CD4-positive, CD25-positive, alpha-beta regulatory T cell (primary cell): ENCODE results near the gene RSL24D1. TPM values are rescaled to one million over a fixed set of nuclear protein-coding genes. Genes with fewer than 3 reads are reported as not detected.

Experiments
- ATAC-seq, 2 donors: fragments of 150-1000 bp; cut with Tn5 transposase; one replicate each; pipeline ENCODE4 v1.10.0; 2021; ENCODE audit warnings: low read depth in 2 of 2, moderate number of reproducible peaks in 2 of 2, moderate library complexity in 1 of 2
- DNase-seq, 3 donors: peaks; one replicate each; pipeline versions ENCODE4 v3.0.0 to v3.0.0-alpha.2; 2012 to 2022; ENCODE audit warnings: mixed read lengths in 1 of 3
- H3K27ac ChIP-seq: one replicate; pipeline ENCODE4 v1.7.0; 2013; ENCODE audit warnings: mild to moderate bottlenecking, low read length; ENCODE audit not compliant: insufficient read depth, poor library complexity, severe bottlenecking
- H3K27me3 ChIP-seq: one replicate; pipeline ENCODE4 v1.7.0; 2013; ENCODE audit warnings: low read length; ENCODE audit not compliant: control insufficient read depth, insufficient read depth
- H3K36me3 ChIP-seq: one replicate; pipeline ENCODE4 v1.7.0; 2013; ENCODE audit warnings: mild to moderate bottlenecking, low read length, moderate library complexity; ENCODE audit not compliant: control insufficient read depth, insufficient read depth
- H3K4me1 ChIP-seq: 2 replicates; pipeline ENCODE4 v1.7.0; 2013; ENCODE audit warnings: mild to moderate bottlenecking, low read length; ENCODE audit not compliant: insufficient read depth, control insufficient read depth, poor library complexity, severe bottlenecking
- H3K4me3 ChIP-seq: one replicate; pipeline ENCODE4 v1.7.0; 2013; ENCODE audit warnings: low read depth, mild to moderate bottlenecking, low read length, moderate library complexity
- H3K9me3 ChIP-seq, 2 experiments: 1 replicate in 1 of 2; 2 replicates in 1 of 2; pipeline ENCODE4 v1.7.0; 2013; ENCODE audit warnings: low read length in 2 of 2, mild to moderate bottlenecking in 1 of 2, moderate library complexity in 1 of 2; ENCODE audit not compliant: control insufficient read depth in 2 of 2
- H3K27ac Mint-ChIP-seq, 3 donors: one replicate each; pipeline ENCODE4 v1.8.0; 2020 to 2022; ENCODE audit warnings: mild to moderate bottlenecking in 3 of 3, mixed read lengths in 3 of 3, moderate library complexity in 2 of 3
- H3K27me3 Mint-ChIP-seq: one replicate; pipeline ENCODE4 v1.8.0; 2022; ENCODE audit warnings: mild to moderate bottlenecking, mixed read lengths
- H3K36me3 Mint-ChIP-seq: one replicate; pipeline ENCODE4 v1.8.0; 2020; ENCODE audit warnings: mixed read lengths
- H3K4me1 Mint-ChIP-seq, 4 donors: one replicate each; pipeline ENCODE4 v1.8.0; 2020 to 2022; ENCODE audit warnings: mixed read lengths in 4 of 4, mild to moderate bottlenecking in 1 of 4
- H3K4me3 Mint-ChIP-seq, 4 donors: one replicate each; pipeline ENCODE4 v1.8.0; 2020 to 2022; ENCODE audit warnings: mild to moderate bottlenecking in 4 of 4, mixed read lengths in 4 of 4, moderate library complexity in 3 of 4
- H3K9me3 Mint-ChIP-seq, 7 donors: one replicate each; pipeline ENCODE4 v1.8.0; 2020 to 2022; ENCODE audit warnings: mixed read lengths in 7 of 7, mild to moderate bottlenecking in 3 of 7, moderate library complexity in 2 of 7
- polyA plus RNA-seq, 4 donors: library from polyadenylated mRNA; unstranded; fragments of 300-500 nt; fragmentation: Illumina TruSeq; gene quantifications; one replicate each; pipeline ENCODE4 v1.2.3, GENCODE V29; 2021
- total RNA-seq: library from RNA; stranded (reverse); gene quantifications from one replicate; pipeline ENCODE4 v1.2.3, GENCODE V29; 2022

RSL24D1 gene
- 121 TPM for total RNA-seq
- 100 to 1,000 TPM in 3 of 4 donors, 10 to 100 TPM in 1; 85.4 to 118 (median 104) TPM for polyA plus RNA-seq

- DNase-seq (peak; percentile 95 to 99 (median 97)), ATAC-seq (peak; percentile 98)
- H3K4me1 Mint-ChIP-seq: peaks cover 19 to 26% (median 21%) of the 10 kb centered on the region in 4 donors
- H3K4me3 ChIP-seq: peak within 1 kb of the TSS; percentile 97
- H3K9me3 ChIP-seq: no peaks in the 10 kb centered on the region
- peaks cover 9% of the 10 kb centered on the region for H3K36me3 ChIP-seq
- peak within 1 kb of the TSS; percentile 92 for H3K27ac ChIP-seq
- no peaks in the 10 kb centered on the region for H3K36me3 Mint-ChIP-seq
- no peaks in the 10 kb centered on the region for H3K27me3 ChIP-seq
- no peaks in the 10 kb centered on the region for H3K27me3 Mint-ChIP-seq
- H3K4me3 Mint-ChIP-seq: no peak within 1 kb of the TSS
- H3K9me3 Mint-ChIP-seq: peaks cover 0 to 3% (median 0%) of the 10 kb centered on the region in 7 donors
- H3K27ac Mint-ChIP-seq: no peak within 1 kb of the TSS
- H3K4me1 ChIP-seq: peaks cover 38% of the 10 kb centered on the region
Observed at GRCh38 chr15:55196458-55197361, at the start of gene RSL24D1. RSL24D1 (minus strand) TSS chr15:55196941; CDS start chr15:55196890, 51 bp downstream.

- Histone ChIP-seq H3K4me1 (peaks cover 17% of the 10 kb centered on the region), H3K36me3 (peaks cover 11% of the 10 kb centered on the region), H3K9me3 (no peaks in the 10 kb centered on the region), H3K27ac (no peak overlapping the region), H3K27me3 (no peaks in the 10 kb centered on the region), H3K4me3 (no peak overlapping the region)
- Mint-ChIP-seq H3K9me3 (no peaks in the 10 kb centered on the region), H3K4me3 (no peak overlapping the region), H3K36me3 (peaks cover 15% of the 10 kb centered on the region), H3K27ac (no peak overlapping the region), H3K4me1 (peaks cover 10 to 47% (median 45%) of the 10 kb centered on the region in 4 donors), H3K27me3 (no peaks in the 10 kb centered on the region)
- ATAC-seq: no peak
- no peak for DNase-seq
Observed at GRCh38 chr15:55245059-55245458, 48.3 kb upstream of the RSL24D1 start.

GRCh38 chr15:55241891-55242290, 45.1 kb upstream of the RSL24D1 start:
- Mint-ChIP-seq H3K4me1 (peaks cover 16 to 43% (median 40%) of the 10 kb centered on the region in 4 donors), H3K27ac (peak overlapping the region in 1 of 3 donors; percentile 10), H3K36me3 (peaks cover 5% of the 10 kb centered on the region), H3K9me3 (no peaks in the 10 kb centered on the region), H3K27me3 (no peaks in the 10 kb centered on the region), H3K4me3 (no peak overlapping the region)
- no peaks in the 10 kb centered on the region for H3K27me3 ChIP-seq
- peaks cover 2% of the 10 kb centered on the region for H3K36me3 ChIP-seq
- no peak overlapping the region for H3K4me3 ChIP-seq
- no peak for ATAC-seq
- no peaks in the 10 kb centered on the region for H3K9me3 ChIP-seq
- no peak overlapping the region for H3K27ac ChIP-seq
- H3K4me1 ChIP-seq: peaks cover 17% of the 10 kb centered on the region
- no peak for DNase-seq

- Histone ChIP-seq H3K27ac (no peak overlapping the region), H3K36me3 (peaks cover under 1% of the 10 kb centered on the region), H3K4me3 (no peak overlapping the region), H3K9me3 (no peaks in the 10 kb centered on the region), H3K4me1 (peaks cover 17% of the 10 kb centered on the region), H3K27me3 (no peaks in the 10 kb centered on the region)
- Mint-ChIP-seq H3K9me3 (no peaks in the 10 kb centered on the region), H3K27me3 (no peaks in the 10 kb centered on the region), H3K27ac (peak overlapping the region in 2 of 3 donors; percentile 33 to 42), H3K4me3 (no peak overlapping the region), H3K36me3 (peaks cover 8% of the 10 kb centered on the region), H3K4me1 (peaks cover 18 to 41% (median 41%) of the 10 kb centered on the region in 4 donors)
- DNase-seq: no peak
- no peak for ATAC-seq
Observed at GRCh38 chr15:55241186-55241585, 44.4 kb upstream of the RSL24D1 start.

- no peaks in the 10 kb centered on the region for H3K27me3 Mint-ChIP-seq
- Histone ChIP-seq H3K4me1 (peaks cover 17% of the 10 kb centered on the region), H3K9me3 (no peaks in the 10 kb centered on the region), H3K36me3 (no peaks in the 10 kb centered on the region), H3K27ac (no peak overlapping the region), H3K4me3 (peak overlapping the region; percentile 17), H3K27me3 (no peaks in the 10 kb centered on the region)
- peak overlapping the region in 1 of 4 donors; percentile 14 for H3K4me3 Mint-ChIP-seq
- H3K27ac Mint-ChIP-seq: peak overlapping the region; percentile 2 to 75 (median 12)
- ATAC-seq (no peak), DNase-seq (no peak)
- peaks cover 18 to 40% (median 39%) of the 10 kb centered on the region in 4 donors for H3K4me1 Mint-ChIP-seq
- no peaks in the 10 kb centered on the region for H3K9me3 Mint-ChIP-seq
- H3K36me3 Mint-ChIP-seq: peaks cover 12% of the 10 kb centered on the region
Observed at GRCh38 chr15:55240125-55240760, 43.5 kb upstream of the RSL24D1 start.

- ATAC-seq (no peak), DNase-seq (no peak)
- H3K4me3 ChIP-seq: no peak overlapping the region
- H3K36me3 ChIP-seq: peaks cover 2% of the 10 kb centered on the region
- no peaks in the 10 kb centered on the region for H3K9me3 ChIP-seq
- no peak overlapping the region for H3K27ac ChIP-seq
- Mint-ChIP-seq H3K36me3 (peaks cover 13% of the 10 kb centered on the region), H3K27ac (peak overlapping the region in 2 of 3 donors; percentile 12 to 75), H3K4me1 (peaks cover 18 to 34% (median 33%) of the 10 kb centered on the region in 4 donors), H3K27me3 (no peaks in the 10 kb centered on the region), H3K4me3 (no peak overlapping the region), H3K9me3 (no peaks in the 10 kb centered on the region)
- no peaks in the 10 kb centered on the region for H3K27me3 ChIP-seq
- H3K4me1 ChIP-seq: peaks cover 17% of the 10 kb centered on the region
Observed at GRCh38 chr15:55239440-55240124, 42.8 kb upstream of the RSL24D1 start.

- H3K27me3 ChIP-seq: no peaks in the 10 kb centered on the region
- no peak overlapping the region for H3K4me3 ChIP-seq
- H3K9me3 ChIP-seq: no peaks in the 10 kb centered on the region
- no peak for DNase-seq
- peaks cover 8% of the 10 kb centered on the region for H3K36me3 ChIP-seq
- no peaks in the 10 kb centered on the region for H3K27me3 Mint-ChIP-seq
- no peak for ATAC-seq
- H3K36me3 Mint-ChIP-seq: peaks cover 20% of the 10 kb centered on the region
- H3K27ac ChIP-seq: no peak overlapping the region
- peaks cover 17% of the 10 kb centered on the region for H3K4me1 ChIP-seq
- H3K27ac Mint-ChIP-seq: peak overlapping the region in 1 of 3 donors; percentile 75
- no peak overlapping the region for H3K4me3 Mint-ChIP-seq
- H3K9me3 Mint-ChIP-seq: no peaks in the 10 kb centered on the region
- peaks cover 18 to 37% (median 32%) of the 10 kb centered on the region in 4 donors for H3K4me1 Mint-ChIP-seq
Observed at GRCh38 chr15:55238877-55239276, 42.1 kb upstream of the RSL24D1 start.
